ENCODE measurements around the gene CEACAM6. TPM values are rescaled to one million over a fixed set of nuclear protein-coding genes. Genes with fewer than 3 reads are reported as not detected.

Gene CEACAM6
- polyA plus RNA-seq, 1 experiment, result not detected

DNA sequence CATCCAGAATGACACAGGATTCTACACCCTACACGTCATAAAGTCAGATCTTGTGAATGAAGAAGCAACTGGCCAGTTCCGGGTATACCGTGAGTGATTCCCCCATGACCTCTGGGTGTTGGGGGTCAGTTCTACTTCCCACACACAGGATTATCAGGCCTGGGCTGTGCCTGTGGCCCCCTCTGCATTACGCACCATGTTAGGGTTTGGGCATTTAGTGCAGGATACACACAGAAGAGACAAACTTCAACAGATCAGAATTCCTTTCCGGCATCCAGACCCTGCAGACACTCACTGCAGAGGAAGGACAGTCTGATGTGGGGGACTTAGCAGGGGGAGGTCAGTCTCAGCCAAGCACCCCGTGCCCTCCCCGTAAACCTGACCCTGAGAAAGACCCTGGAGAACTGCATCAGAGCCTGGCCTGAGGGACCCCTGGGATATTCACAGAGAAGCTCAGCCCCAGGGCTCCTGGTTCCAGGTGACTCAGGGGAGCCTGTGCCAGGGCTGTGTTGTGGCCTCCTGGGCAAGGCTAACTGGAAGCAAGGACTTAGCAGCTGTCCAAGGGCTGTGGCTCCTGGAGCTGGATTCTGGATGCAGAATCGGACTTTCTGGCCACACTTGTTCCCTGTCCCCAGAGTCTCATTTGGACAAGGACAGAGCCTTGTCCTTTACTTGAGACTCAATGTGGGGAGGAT, 45.2 kb upstream of the CEACAM6 start:
- no peak for DNase-seq (ENCODE audit: low read depth, low spot score)
- CTCF ChIA-PET, result no interaction called here
- TF ChIP-seq CTCF (IDR thresholded peaks at IDR 0.05; ENCODE audit: low read depth, low read length), result no peak
- POLR2A ChIA-PET, result no interaction called here
- no peak overlapping the region for H3K4me3 ChIP-seq (ENCODE audit: low read depth, low read length)
- H3K9me3 ChIP-seq (ENCODE audit: control insufficient read depth, insufficient read depth, low read length), result no peaks in the 10 kb centered on the region
- no peak overlapping the region for H3K27ac ChIP-seq (ENCODE audit: low read depth, low read length)
- no peaks in the 10 kb centered on the region for H3K27me3 ChIP-seq (ENCODE audit: control insufficient read depth, insufficient read depth, low read length)

DNA sequence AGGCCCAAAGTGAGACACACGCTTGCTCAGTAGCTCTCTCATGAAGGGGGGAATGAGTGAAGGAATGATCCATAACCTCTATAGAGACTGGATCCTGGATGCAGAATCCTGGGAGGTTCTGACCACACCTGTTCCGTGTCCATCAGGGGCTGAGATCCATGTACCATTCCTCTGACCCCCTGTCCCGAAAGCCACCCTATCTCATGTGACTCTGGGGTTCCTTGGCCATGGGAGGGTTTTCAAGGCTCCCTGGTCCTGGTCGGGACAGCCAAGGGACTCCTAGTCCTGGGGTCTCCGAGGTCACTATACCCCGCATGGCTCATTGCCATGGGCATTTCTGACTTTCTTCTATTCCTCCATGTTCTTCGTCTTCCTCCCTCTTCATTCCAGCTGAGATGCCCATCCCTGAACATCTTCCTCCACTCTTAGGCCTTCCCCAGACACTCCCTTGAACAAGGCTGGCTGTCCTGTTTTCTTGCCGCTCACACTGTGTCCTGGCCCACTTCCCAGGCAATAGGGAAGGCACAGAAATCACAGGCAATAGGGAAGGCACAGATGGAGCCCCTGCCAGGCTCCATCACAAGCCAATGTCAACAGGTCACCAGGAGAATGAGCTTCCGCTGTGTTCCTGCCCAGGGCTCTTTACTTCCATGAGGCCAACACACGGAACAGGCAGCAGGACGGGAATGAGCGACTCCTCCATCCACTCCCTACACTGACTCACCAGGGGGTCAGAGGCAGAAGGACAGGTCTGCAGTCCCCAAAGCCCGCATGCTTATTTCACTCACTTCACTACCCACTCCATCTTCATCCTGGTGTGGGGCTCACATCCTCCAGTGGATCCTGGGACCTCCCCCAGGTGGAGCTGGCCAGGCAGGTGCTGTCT, 43.7 kb upstream of the CEACAM6 start:
- ChIA-PET CTCF (no interaction called here), POLR2A (no interaction called here)
- no peak overlapping the region for H3K4me3 ChIP-seq (ENCODE audit: low read depth, low read length)
- no peak overlapping the region for H3K27ac ChIP-seq (ENCODE audit: low read depth, low read length)
- H3K27me3 ChIP-seq (ENCODE audit: control insufficient read depth, insufficient read depth, low read length), result no peaks in the 10 kb centered on the region
- DNase-seq (ENCODE audit: low read depth, low spot score), result no peak
- H3K9me3 ChIP-seq (ENCODE audit: control insufficient read depth, insufficient read depth, low read length), result no peaks in the 10 kb centered on the region
- TF ChIP-seq CTCF (IDR thresholded peaks at IDR 0.05; ENCODE audit: low read depth, low read length), result no peak

- DNase-seq (ENCODE audit: low read depth, low spot score), result no peak
- Histone ChIP-seq H3K4me3 (ENCODE audit: low read depth, low read length) (no peak overlapping the region), H3K9me3 (ENCODE audit: control insufficient read depth, insufficient read depth, low read length) (no peaks in the 10 kb centered on the region), H3K27ac (ENCODE audit: low read depth, low read length) (no peak overlapping the region), H3K27me3 (ENCODE audit: control insufficient read depth, insufficient read depth, low read length) (no peaks in the 10 kb centered on the region)
- no peak for TF ChIP-seq CTCF (IDR thresholded peaks at IDR 0.05; ENCODE audit: low read depth, low read length)
- ChIA-PET POLR2A (no interaction called here), CTCF (no interaction called here)
Observed at GRCh38 chr19:41714598-41714997, 40.7 kb upstream of the CEACAM6 start.

DNA sequence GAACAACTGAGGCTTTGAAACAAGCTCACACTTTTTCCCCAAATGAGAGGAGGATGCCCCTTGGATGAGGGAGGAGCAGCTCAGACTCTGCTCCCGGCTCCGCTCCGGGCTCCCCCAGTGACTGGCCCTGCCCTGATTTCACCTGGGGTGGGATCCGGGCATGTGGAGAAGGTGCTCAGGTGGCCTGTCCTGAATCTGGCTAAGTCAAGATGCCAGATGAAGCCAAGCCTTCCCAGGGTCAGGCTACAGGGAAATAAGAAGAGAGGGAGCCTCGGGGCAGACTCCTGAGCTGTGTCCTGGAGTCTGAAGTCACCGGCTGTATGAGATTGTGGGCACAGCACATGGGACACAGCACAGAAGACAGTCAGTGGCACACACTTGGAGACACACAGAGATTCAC, 36.6 kb upstream of the CEACAM6 start:
- no peak overlapping the region for H3K4me3 ChIP-seq (ENCODE audit: low read depth, low read length)
- H3K27me3 ChIP-seq (ENCODE audit: control insufficient read depth, insufficient read depth, low read length), result no peaks in the 10 kb centered on the region
- TF ChIP-seq CTCF (IDR thresholded peaks at IDR 0.05; ENCODE audit: low read depth, low read length), result no peak
- no peak overlapping the region for H3K27ac ChIP-seq (ENCODE audit: low read depth, low read length)
- H3K9me3 ChIP-seq (ENCODE audit: control insufficient read depth, insufficient read depth, low read length), result no peaks in the 10 kb centered on the region
- CTCF ChIA-PET, result no interaction called here
- no peak for DNase-seq (ENCODE audit: low read depth, low spot score)
- POLR2A ChIA-PET, result no interaction called here

GRCh38 chr19:41720103-41720502, 35.2 kb upstream of the CEACAM6 start:
- H3K27ac ChIP-seq (ENCODE audit: low read depth, low read length), result no peak overlapping the region
- ChIA-PET POLR2A (no interaction called here), CTCF (no interaction called here)
- DNase-seq (ENCODE audit: low read depth, low spot score), result no peak
- H3K27me3 ChIP-seq (ENCODE audit: control insufficient read depth, insufficient read depth, low read length), result no peaks in the 10 kb centered on the region
- no peaks in the 10 kb centered on the region for H3K9me3 ChIP-seq (ENCODE audit: control insufficient read depth, insufficient read depth, low read length)
- TF ChIP-seq CTCF (IDR thresholded peaks at IDR 0.05; ENCODE audit: low read depth, low read length), result no peak
- H3K4me3 ChIP-seq (ENCODE audit: low read depth, low read length), result no peak overlapping the region
